GM18870 (cell line): ENCODE measurements around the gene XYLT1.
"Not testable (repeated sequence)": the region's sequence is repeated elsewhere in the genome, so short reads cannot be mapped to it uniquely, and the experiment has no call there.

Experiments
- ATAC-seq: cut with Tn5 transposase; IDR thresholded peaks from one replicate; pipeline ENCODE4 v1.9.1; 2021; ENCODE audit warnings: moderate library complexity; ENCODE audit not compliant: unreplicated experiment

XYLT1 gene

DNA sequence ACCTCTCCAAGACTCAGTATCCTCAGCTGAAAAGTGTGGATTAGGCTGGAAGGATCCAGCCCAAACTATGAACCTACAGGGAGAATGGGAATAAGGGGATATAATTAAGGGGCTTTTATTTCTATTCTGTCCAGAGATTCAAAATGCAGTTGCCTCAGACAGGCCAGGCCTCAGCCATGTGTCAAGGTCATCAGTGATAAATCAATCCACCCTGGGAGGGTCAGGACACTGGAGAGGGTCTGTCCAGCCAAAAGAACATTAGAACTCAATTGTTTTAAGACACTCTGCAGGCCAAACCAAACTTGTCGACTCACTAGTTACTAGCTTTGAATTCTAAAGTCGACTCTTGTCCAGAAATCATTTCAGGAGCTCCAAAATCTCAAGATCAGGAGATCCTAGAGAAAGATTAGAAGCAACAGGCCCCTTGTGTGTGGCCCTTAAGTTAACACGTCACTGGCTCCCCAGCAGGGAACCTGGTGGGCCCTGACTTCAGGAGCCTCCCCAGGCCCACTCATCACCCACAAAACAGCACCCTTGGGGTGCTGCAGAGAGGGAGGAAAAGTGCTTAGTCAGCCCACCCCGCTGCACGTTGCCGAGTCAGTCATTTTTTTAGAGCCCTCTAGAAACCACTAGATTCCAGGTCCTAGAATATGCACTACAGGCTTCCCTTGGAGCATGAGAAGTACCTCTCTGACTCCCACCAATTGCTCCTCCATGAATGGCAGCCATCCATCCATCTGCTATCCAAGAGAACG is 156.8 kb downstream of the XYLT1 start:
- ATAC-seq: no peak

GRCh38 chr16:17313085-17313611 is 157.6 kb downstream of the XYLT1 start:
- no peak for ATAC-seq

DNA sequence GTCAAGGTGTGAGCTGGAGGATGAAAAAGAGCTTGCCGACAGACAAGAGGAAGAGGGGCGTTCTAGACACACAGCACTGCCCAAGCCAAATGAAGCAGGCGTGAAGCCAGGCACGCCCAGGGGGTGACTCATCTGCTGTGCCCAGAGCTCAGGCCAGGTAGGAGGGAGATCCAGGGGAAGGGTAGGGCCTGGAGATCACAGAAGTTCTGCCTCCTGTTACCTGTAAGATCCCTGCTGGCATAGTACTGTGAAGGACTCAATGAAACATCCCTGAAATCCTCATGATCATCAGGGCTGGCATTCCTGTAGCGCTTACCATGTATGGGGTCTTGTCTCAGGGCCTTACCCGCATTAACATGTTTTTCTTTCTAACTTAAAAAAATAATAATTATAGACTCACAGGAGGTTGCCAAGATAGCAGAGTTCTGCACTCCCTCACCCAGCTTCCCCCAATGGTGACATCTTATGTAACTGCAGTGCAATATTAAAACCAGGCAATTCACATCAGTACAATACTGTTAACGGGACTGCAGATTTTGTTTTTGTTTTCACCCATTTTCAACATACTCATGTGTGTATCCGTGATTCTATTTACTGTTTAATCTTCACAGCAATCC is 158.6 kb downstream of the XYLT1 start:
- ATAC-seq: no peak

GRCh38 chr16:17311333-17312093 is 159.2 kb downstream of the XYLT1 start:
- ATAC-seq: no peak

DNA sequence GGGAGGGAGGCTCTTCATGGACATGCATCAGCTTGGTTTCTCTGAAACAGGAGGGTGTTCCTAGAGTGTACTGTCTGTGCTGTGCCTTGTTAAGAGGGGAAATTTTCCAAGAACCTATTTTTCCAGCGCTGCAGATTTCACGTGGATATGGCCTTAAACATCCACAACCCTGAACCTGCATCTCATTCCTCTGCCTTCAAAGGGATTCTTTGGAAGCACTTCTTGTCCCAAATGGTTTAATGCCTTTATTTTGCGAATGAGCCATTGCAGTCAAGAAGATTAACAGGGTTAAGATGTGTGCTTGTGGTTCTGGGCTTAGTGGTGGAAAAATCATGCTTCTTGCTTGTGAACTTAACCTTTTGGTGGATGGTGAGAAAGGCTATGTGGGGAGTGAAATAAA is 161.2 kb downstream of the XYLT1 start:
- no peak for ATAC-seq

GRCh38 chr16:17308186-17308585 is 162.6 kb downstream of the XYLT1 start:
- no peak for ATAC-seq

- ATAC-seq: no peak
Measured at GRCh38 chr16:17307504-17307903, 163.3 kb downstream of the XYLT1 start.

DNA sequence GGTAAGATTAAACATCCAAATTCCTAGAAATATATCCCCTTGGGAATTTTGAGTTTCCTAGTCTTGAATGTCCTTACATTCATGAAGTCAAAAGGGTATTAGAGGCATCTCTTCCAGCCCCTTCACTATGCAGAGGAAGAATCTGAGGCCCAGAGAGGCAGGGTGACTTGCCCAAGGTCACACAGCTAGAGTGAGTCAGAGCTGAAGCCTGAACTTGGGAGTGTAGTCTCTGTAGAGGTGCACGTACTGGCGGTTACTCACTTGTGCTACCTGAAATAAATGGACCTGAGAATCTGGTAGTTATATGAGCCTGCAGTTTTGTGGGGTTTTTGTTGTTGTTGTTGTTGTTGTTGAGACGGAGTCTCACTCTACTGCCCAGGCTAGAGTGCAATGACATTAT is 164.0 kb downstream of the XYLT1 start:
- no peak for ATAC-seq

GRCh38 chr16:17306211-17306610 is 164.5 kb downstream of the XYLT1 start:
- not testable (repeated sequence) for ATAC-seq

DNA sequence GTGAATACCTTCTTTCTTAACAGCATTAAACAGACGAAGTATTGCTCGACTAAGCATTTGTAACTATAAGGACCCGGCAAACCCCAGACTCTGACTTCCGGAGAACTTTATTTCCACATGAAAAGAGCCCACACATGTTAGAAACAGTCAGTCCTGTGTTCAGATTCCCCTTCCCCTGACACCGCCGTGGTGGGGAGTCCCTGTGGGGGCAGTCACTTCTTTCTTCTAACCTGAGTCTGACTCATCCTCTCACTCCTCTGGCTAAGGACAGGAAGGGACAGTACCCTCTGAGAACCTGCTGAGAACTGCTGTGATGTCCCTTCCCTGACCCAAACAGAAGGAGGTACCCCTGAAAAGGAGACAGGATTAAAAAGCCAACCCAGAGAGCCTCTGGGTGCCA is 165.1 kb downstream of the XYLT1 start:
- no peak for ATAC-seq

GRCh38 chr16:17304491-17305119 is 166.2 kb downstream of the XYLT1 start:
- no peak for ATAC-seq

DNA sequence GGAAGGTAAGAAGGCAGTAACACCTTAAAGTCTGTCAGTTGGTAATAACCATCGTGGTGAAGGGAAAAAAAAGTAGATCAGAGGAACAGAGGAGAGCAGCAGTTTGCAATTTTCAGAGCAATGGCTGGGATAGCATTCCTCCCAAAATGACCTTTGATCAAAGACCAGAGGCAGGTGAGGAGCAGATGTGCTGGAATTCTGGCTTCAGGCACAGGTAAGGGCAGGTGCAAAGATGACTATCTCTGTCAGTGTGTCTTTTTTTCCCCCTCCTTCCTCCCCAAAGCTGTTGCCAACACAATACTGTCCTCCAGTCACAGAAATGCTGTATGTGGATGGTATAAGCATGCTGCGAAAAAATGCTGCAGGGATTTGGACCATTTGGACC is 166.7 kb downstream of the XYLT1 start:
- ATAC-seq: no peak

DNA sequence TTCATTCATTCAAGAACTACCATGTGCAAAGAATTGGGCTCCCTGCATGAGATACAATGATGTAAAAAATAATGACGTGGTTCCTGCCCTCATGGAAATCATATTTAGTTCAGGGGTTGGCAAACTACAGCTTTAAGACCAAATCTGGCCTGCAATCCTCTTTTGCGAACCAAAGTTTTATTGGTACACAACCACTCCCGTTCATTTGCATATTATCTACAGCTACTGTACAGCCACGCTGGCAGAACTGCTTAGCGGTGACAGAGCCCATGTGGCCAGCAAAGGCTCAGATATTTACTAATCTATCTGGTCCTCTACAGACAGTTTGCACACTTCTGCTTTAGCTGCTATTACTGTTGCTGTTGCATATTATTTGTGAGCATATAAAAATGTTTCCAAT is 167.7 kb downstream of the XYLT1 start:
- no peak for ATAC-seq

DNA sequence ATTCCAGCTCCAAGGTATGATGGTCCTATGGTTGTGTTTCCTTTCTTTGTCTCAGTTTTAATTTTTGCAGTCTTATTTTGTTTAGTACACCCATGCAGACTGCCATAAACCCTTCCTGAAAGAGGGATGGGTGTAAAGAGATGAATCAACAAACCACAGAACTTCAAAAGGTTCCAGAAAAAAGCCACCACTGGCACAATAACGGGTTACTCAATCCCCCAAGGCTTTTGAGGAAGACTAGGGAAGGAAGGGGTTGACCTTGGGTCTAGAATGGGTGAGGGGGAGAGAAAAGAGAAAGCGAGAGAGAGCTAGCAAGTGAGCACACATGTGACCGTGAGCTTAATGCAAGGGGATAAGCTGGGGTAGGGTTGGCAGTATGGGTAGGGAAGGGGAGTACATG is 168.1 kb downstream of the XYLT1 start:
- ATAC-seq: no peak

DNA sequence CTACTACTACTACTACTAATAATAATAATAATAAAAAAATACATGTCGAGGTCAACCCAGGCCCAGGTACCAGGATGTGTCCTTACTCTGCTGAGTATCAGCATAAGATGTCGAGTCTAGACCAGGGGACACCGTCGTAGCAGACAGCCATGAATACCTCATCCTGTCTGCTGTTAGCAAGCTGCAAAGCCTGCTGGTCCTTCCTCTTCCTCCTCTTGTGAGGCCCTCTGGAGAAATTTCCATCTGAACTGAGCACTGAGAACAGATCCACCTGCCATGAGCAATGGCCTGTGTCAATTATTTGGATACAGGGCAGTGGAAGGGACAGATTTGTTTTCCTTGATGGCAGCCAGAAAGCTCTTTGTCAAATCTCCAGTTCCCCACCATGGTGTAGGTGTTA is 168.5 kb downstream of the XYLT1 start:
- ATAC-seq: peak; percentile 7

DNA sequence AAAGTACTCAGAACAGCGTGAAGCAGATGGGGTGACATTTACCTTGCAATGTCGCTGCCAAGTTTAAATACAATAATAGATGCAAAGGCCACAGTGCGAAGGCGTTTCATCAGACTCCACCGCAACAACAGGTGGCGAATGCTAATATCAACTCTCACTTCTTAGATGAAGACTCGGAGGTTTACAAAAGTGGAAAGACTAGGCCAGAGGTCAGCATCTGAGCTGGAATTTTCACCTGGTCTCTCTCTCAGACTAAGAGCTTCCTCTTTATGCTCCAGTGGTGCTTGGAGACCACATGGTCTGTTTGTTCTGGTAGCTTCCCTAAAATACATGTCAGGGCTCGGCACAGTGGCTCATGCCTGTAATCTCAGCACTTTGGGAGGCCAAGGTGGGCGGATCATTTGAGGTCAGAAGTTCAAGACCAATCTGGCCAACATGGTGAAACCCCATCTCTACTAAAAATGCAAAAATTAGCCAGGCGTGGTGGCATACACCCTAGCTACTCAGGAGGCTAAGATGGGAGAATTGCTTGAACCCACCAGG is 169.1 kb downstream of the XYLT1 start:
- ATAC-seq: peak; percentile 82

- ATAC-seq: no peak
Measured at GRCh38 chr16:17301184-17301583, 169.6 kb downstream of the XYLT1 start.

- ATAC-seq: no peak
Measured at GRCh38 chr16:17299790-17300189, 171.0 kb downstream of the XYLT1 start.

- no peak for ATAC-seq
Measured at GRCh38 chr16:17298238-17298637, 172.5 kb downstream of the XYLT1 start.

- no peak for ATAC-seq
Measured at GRCh38 chr16:17296431-17296830, 174.3 kb downstream of the XYLT1 start.

- no peak for ATAC-seq
Measured at GRCh38 chr16:17295948-17296347, 174.8 kb downstream of the XYLT1 start.
